Right lobe of liver (tissue), 6 donors: ENCODE data around the gene ITGA7. TPM values are rescaled to one million over a fixed set of nuclear protein-coding genes. Genes with fewer than 3 reads are reported as not detected.

Experiments used
- ATAC-seq, 4 donors: fragments of 200-7000 bp; cut with Tn5 transposase; one replicate each; pipeline ENCODE4 v1.9.1; 2020; ENCODE audit warnings: mild to moderate bottlenecking in 4 of 4, moderate library complexity in 4 of 4
- DNase-seq, 3 donors: peaks; one replicate each; pipeline ENCODE4 v3.0.0-alpha.2; 2020
- H3K27ac ChIP-seq, 3 donors: fragments of 200-600 bp; one replicate each; pipeline ENCODE4 v1.8.0; 2022
- H3K27me3 ChIP-seq, 2 donors: fragments of 200-600 bp; one replicate each; pipeline ENCODE4 v1.8.0; 2022
- H3K36me3 ChIP-seq, 4 donors: fragments of 200-600 bp; sonication (generic) in 1 of 4; one replicate each; pipeline versions ENCODE4 v1.5.1 to v1.8.0; 2017 to 2022; ENCODE audit warnings: control low read depth in 1 of 4
- H3K4me1 ChIP-seq, 4 donors: fragments of 200-600 bp; sonication (generic) in 1 of 4; one replicate each; pipeline versions ENCODE4 v1.5.1 to v1.8.0; 2017 to 2022; ENCODE audit warnings: control low read depth in 1 of 4
- H3K4me3 ChIP-seq, 3 donors: fragments of 200-600 bp; one replicate each; pipeline ENCODE4 v1.8.0; 2022
- H3K9me3 ChIP-seq, 4 donors: fragments of 200-600 bp; sonication (generic) in 1 of 4; one replicate each; pipeline versions ENCODE4 v1.5.1 to v1.8.0; 2017 to 2022; ENCODE audit warnings: control low read depth in 1 of 4
- POLR2A ChIP-seq: fragments of 450-650 bp; IDR thresholded peaks from one replicate; pipeline ENCODE4 v1.6.1; 2017; ENCODE audit warnings: antibody characterized with exemption, mild to moderate bottlenecking
- WGBS: methylation state at CpG from one replicate; pipeline ENCODE4 v1.1.6; 2018; ENCODE audit warnings: low coverage, low lambda C conversion rate; ENCODE audit not compliant: insufficient coverage; ENCODE audit errors: missing lambda C conversion rate; 5-methylcytosine and 5-hydroxymethylcytosine counted together
- intact Hi-C, 2 donors: fragments of 100-400 bp; cut with DNase I; formaldehyde crosslinking; loops; one replicate each; pipeline versions ENCODE4 v1.11.2 to v1.14.1; 2022
- total RNA-seq, 6 experiments: library from RNA; depleted of rRNA in 2 of 6; stranded (reverse); fragments of >200 nt in 2 of 6; fragmentation: NEBNext Ultra II Directional in 3 of 6; extraction: Animal tissue kit (Norgen Biotek cat#: 25700) in 3 of 6; gene quantifications; one replicate each; pipeline versions ENCODE4 v1.1.0 to v1.2.4, GENCODE V29; 2016 to 2023
- TF ChIP-seq, protein P1 (sequence below), 4 donors: fragments of 200-600 bp in 3 of 4; fragments of 450-650 bp in 1 of 4; IDR thresholded peaks; one replicate each; pipeline versions ENCODE4 v1.5.1 to v1.8.0; 2016 to 2022; ENCODE audit warnings: antibody characterized with exemption in 4 of 4, mild to moderate bottlenecking in 2 of 4
- donor health status: DM: no; HTN: yes; CAD: no.
- donor health status: DM: no; HTN: no; CAD: no.
- donor health status: DM: no; HTN: no; CAD: no.
- donor health status: DM: no; HTN: yes; CAD: no.
- donor health status: DM: no; HTN: yes; CAD: no.

The ITGA7 gene
- total RNA-seq, 6 experiments from 2014 or later, result 3.1 to 20.1 (median 8.3) TPM

DNA sequence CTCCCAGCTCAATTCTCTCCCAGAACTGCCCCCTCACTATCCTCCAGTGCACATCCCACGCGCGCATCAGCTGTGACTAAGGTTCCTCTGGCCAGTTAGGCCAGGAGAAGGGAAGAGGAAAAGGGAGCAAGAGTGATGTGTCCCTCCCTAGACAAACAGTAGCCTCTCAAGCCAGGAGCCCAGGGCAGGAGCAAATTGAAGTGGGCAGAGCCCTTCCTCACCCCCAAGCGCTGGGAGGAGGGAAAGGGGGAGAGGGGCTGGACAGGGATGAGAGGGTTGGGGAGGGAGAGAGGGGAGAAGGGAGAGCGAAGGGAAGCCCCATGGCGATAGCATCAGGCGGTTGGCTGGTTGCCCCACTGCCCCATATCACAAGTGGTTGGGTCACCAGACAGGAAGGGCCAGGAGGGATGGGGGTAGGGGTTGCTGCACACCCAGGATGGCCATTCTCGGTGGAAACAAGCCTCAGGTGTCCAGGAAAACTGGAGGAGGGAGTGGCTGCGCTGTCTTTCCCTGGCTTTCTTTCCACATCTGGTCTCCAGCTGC lies 20.0 kb upstream of the ITGA7 start:
- intact Hi-C loops, result no loop called here
- TF ChIP-seq POLR2A, result peak; percentile 20
- TF ChIP-seq, protein P1, sequence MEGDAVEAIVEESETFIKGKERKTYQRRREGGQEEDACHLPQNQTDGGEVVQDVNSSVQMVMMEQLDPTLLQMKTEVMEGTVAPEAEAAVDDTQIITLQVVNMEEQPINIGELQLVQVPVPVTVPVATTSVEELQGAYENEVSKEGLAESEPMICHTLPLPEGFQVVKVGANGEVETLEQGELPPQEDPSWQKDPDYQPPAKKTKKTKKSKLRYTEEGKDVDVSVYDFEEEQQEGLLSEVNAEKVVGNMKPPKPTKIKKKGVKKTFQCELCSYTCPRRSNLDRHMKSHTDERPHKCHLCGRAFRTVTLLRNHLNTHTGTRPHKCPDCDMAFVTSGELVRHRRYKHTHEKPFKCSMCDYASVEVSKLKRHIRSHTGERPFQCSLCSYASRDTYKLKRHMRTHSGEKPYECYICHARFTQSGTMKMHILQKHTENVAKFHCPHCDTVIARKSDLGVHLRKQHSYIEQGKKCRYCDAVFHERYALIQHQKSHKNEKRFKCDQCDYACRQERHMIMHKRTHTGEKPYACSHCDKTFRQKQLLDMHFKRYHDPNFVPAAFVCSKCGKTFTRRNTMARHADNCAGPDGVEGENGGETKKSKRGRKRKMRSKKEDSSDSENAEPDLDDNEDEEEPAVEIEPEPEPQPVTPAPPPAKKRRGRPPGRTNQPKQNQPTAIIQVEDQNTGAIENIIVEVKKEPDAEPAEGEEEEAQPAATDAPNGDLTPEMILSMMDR (IDR thresholded peaks at IDR 0.05), result no peak
- Histone ChIP-seq H3K4me3 (peak overlapping the region; percentile 70 to 90 (median 87)), H3K27me3 (no peaks in the 10 kb centered on the region), H3K4me1 (peaks cover 0 to 35% (median 3%) of the 10 kb centered on the region in 4 donors), H3K36me3 (peaks cover 0 to 23% (median 2%) of the 10 kb centered on the region in 4 donors), H3K27ac (peak overlapping the region; percentile 90 to 99 (median 97)), H3K9me3 (no peaks in the 10 kb centered on the region)
- 17% methylated on average over 7 of the region's 9 CpGs for WGBS
- ATAC-seq, result peak in 2 of 4 donors; percentile 2 to 20
- peak; percentile 65 to 77 (median 69) for DNase-seq

DNA sequence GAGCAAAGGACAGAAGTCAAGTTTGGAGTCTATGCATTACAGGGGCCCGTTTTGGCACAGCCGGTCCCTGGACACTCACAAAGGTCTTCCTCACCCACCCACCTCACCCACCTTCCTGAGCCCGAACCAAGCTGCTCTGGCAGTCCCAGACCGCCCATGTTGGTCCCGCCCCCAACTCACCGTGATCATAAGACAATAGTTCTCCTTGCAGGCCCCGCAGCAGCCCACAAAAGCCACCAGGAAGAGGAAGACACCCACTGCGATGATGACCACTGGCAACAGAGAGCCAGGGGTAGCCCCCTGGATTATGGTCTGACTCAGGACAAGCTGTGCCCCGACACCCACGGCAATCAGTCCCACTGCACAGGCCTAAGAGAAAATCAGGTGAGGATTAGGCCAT lies 19.3 kb upstream of the ITGA7 start:
- TF ChIP-seq, protein P1 (IDR thresholded peaks at IDR 0.05), result no peak
- TF ChIP-seq POLR2A, result no peak
- Histone ChIP-seq H3K4me3 (peak overlapping the region in 2 of 3 donors; percentile 70 to 90), H3K27ac (peak overlapping the region in 1 of 3 donors; percentile 99), H3K27me3 (no peaks in the 10 kb centered on the region), H3K9me3 (no peaks in the 10 kb centered on the region), H3K4me1 (peaks cover 0 to 37% (median 3%) of the 10 kb centered on the region in 4 donors), H3K36me3 (peaks cover 0 to 23% (median 2%) of the 10 kb centered on the region in 4 donors)
- DNase-seq (no peak), ATAC-seq (no peak)
- intact Hi-C loops, result no loop called here
- WGBS, result 61% methylated on average over 3 of the region's 10 CpGs

DNA sequence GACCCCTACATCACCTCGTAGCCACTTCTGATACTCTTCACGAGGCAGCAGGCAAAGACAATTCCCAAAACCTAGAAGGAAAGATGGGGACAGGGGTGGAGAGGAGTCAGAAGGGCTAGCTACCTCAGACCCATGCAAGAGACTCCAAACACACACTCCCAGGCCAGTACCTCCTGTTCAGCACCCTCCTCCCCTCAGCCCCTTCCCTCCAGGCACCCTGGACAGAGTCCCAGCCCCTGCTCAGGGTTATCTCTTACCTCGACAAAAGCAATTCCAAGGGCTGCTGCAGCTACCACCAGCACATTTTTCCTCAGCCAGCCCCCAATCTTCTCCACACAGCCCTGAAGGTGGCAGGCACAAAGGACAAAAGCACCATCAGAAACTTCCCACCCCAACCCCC lies 17.9 kb upstream of the ITGA7 start:
- Histone ChIP-seq H3K9me3 (no peaks in the 10 kb centered on the region), H3K4me1 (peaks cover 0 to 48% (median 5%) of the 10 kb centered on the region in 4 donors), H3K4me3 (no peak overlapping the region), H3K36me3 (peaks cover 0 to 23% (median 2%) of the 10 kb centered on the region in 4 donors), H3K27ac (no peak overlapping the region), H3K27me3 (no peaks in the 10 kb centered on the region)
- TF ChIP-seq, protein P1 (IDR thresholded peaks at IDR 0.05), result no peak
- no peak for TF ChIP-seq POLR2A
- intact Hi-C loops, result no loop called here
- DNase-seq, result no peak
- ATAC-seq, result no peak
- WGBS, result 44% methylated on average over 1 of the region's 3 CpGs

DNA sequence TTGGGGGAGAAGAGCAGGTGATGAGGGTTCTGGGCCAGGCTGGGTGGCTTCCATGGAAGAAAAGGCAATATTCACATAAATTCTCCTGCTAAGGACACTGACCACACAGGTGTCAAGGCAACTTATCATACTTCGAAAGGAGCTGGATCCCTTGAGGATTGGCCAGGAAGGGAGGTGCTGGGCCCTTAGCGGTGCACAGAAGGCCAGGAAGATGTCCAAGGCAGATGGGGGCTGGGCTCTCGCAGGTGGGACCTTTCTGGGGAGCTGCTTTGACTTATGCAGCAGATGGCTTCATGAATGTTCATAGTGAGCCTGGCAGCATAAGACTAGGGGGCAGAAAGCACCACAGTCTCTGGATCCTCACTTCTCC lies 17.2 kb upstream of the ITGA7 start:
- DNase-seq (no peak), ATAC-seq (no peak)
- TF ChIP-seq, protein P1 (IDR thresholded peaks at IDR 0.05), result no peak
- no peak for TF ChIP-seq POLR2A
- Histone ChIP-seq H3K9me3 (no peaks in the 10 kb centered on the region), H3K4me3 (no peak overlapping the region), H3K27ac (no peak overlapping the region), H3K36me3 (peaks cover 0 to 23% (median 2%) of the 10 kb centered on the region in 4 donors), H3K4me1 (peaks cover 0 to 49% (median 6%) of the 10 kb centered on the region in 4 donors), H3K27me3 (no peaks in the 10 kb centered on the region)
- intact Hi-C loops, result loop anchor here in 1 of 2 donors (5.0 kb wide), 1 partner anchor 43 kb away; a partner anchor contains a TSS
- 40% methylated on average over 2 of the region's 3 CpGs for WGBS
